Endothelial cell of umbilical vein (primary cell): ENCODE data around the gene ARL6IP4. TPM values are rescaled to one million over a fixed set of nuclear protein-coding genes. Genes with fewer than 3 reads are reported as not detected.

Experiments used
- BruUV-seq: library from RNA; stranded (reverse); fragments of 400-500 nt; replicated peaks from 2 replicates; lab custom pipeline; 2021; lab: Mats Ljungman, UMichigan
- CTCF ChIA-PET: fragments of 300-600, 350-600 bp; sonication (Branson Sonifier 250); formaldehyde crosslinking; loops from one replicate; lab custom pipeline; 2021; ENCODE audit warnings: antibody characterized with exemption, inconsistent platforms; lab: Charles Lee
- POLR2A ChIA-PET: fragments of 300-600, 350-600 bp; sonication (Branson Sonifier 250); formaldehyde crosslinking; loops from one replicate; lab custom pipeline; 2021; ENCODE audit warnings: antibody characterized with exemption, inconsistent platforms; lab: Charles Lee
- DNase-seq: peaks from one replicate; pipeline ENCODE4 v3.0.0-alpha.2; 2011; ENCODE audit warnings: low read depth, low spot score
- FAIRE-seq: peaks from 2 replicates; lab custom pipeline; 2011; peaks lifted over from hg19 to GRCh38; lab: Jason Lieb, UNC
- H2AFZ ChIP-seq: 2 replicates; pipeline ENCODE4 v1.6.0; 2012; ENCODE audit warnings: low read depth, low read length, control low read depth, inconsistent platforms
- H3K27ac ChIP-seq: 2 replicates; pipeline ENCODE4 v1.5.1; 2011; ENCODE audit warnings: low read depth, mild to moderate bottlenecking, control low read depth, low read length, moderate library complexity; ENCODE audit not compliant: insufficient read depth
- H3K27me3 ChIP-seq, 2 experiments: 2 replicates each; pipeline versions ENCODE4 v1.6.0 to v1.6.1; 2011; ENCODE audit warnings: low read length in 2 of 2, mixed read lengths in 1 of 2; ENCODE audit not compliant: control insufficient read depth in 2 of 2, insufficient read depth in 2 of 2
- H3K36me3 ChIP-seq, 2 experiments: 2 replicates in 1 of 2; 3 replicates in 1 of 2; pipeline ENCODE4 v1.5.1; 2011; ENCODE audit warnings: low read length in 2 of 2, mild to moderate bottlenecking in 1 of 2, moderate library complexity in 1 of 2; ENCODE audit not compliant: control insufficient read depth in 2 of 2, insufficient read depth in 2 of 2; ENCODE audit errors: extremely low read depth in 1 of 2
- H3K4me1 ChIP-seq: 3 replicates; pipeline ENCODE4 v1.5.1; 2011; ENCODE audit warnings: mild to moderate bottlenecking, low read length; ENCODE audit not compliant: control insufficient read depth, insufficient read depth; ENCODE audit errors: extremely low read depth
- H3K4me2 ChIP-seq: 2 replicates; pipeline ENCODE4 v1.6.1; 2011; ENCODE audit warnings: low read length, control low read depth, mixed read lengths; ENCODE audit not compliant: insufficient read depth
- H3K4me3 ChIP-seq, 3 experiments: fragments of 200-600 bp in 1 of 3; sonication (generic), shearing (Covaris generic) in 1 of 3; replicated peaks in 1 of 3; 2 replicates each; pipeline ENCODE4 v1.5.1; 2011 to 2016; ENCODE audit warnings: control low read depth in 3 of 3, low read length in 3 of 3, mild to moderate bottlenecking in 2 of 3, inconsistent platforms in 1 of 3, low read depth in 1 of 3, moderate library complexity in 1 of 3; ENCODE audit not compliant: insufficient read depth in 1 of 3
- H3K79me2 ChIP-seq: 2 replicates; pipeline ENCODE4 v1.6.0; 2012; ENCODE audit warnings: low read length, inconsistent platforms; ENCODE audit not compliant: control insufficient read depth, insufficient read depth
- H3K9ac ChIP-seq: replicated peaks from 2 replicates; pipeline ENCODE3; 2011; ENCODE audit warnings: low read length, control low read depth; ENCODE audit not compliant: insufficient read depth; ENCODE audit errors: extremely low read depth
- H3K9me1 ChIP-seq: replicated peaks from 3 replicates; pipeline ENCODE4 v1.6.0; 2011; ENCODE audit warnings: mild to moderate bottlenecking, low read length; ENCODE audit not compliant: control insufficient read depth, insufficient read depth; ENCODE audit errors: extremely low read depth
- H3K9me3 ChIP-seq: replicated peaks from 2 replicates; pipeline ENCODE4 v1.5.1; 2012; ENCODE audit warnings: low read length, inconsistent platforms; ENCODE audit not compliant: control insufficient read depth, insufficient read depth
- H4K20me1 ChIP-seq: replicated peaks from 2 replicates; pipeline ENCODE3; 2011; ENCODE audit warnings: mild to moderate bottlenecking, low read length; ENCODE audit not compliant: control insufficient read depth, insufficient read depth; ENCODE audit errors: extremely low read depth
- CTCF ChIP-seq, 2 donors: IDR thresholded peaks; 1 replicate in 1 of 2; 2 replicates in 1 of 2; pipeline ENCODE4 v1.5.1; 2011; ENCODE audit warnings: low read length in 2 of 2, mild to moderate bottlenecking in 2 of 2, moderate library complexity in 2 of 2, control low read depth in 1 of 2, inconsistent platforms in 1 of 2, low read depth in 1 of 2; ENCODE audit not compliant: insufficient read depth in 1 of 2; ENCODE audit errors: extremely low read depth in 1 of 2
- EZH2 ChIP-seq: IDR thresholded peaks from 2 replicates; pipeline ENCODE4 v1.6.1; 2012; ENCODE audit warnings: borderline replicate concordance, low read depth, mild to moderate bottlenecking, moderate library complexity, low read length, inconsistent platforms; ENCODE audit not compliant: severe bottlenecking
- FOS ChIP-seq: IDR thresholded peaks from 2 replicates; pipeline ENCODE4 v1.6.1; 2011; ENCODE audit warnings: mild to moderate bottlenecking, low read length, moderate library complexity, borderline replicate concordance; ENCODE audit not compliant: insufficient read depth
- GATA2 ChIP-seq: IDR thresholded peaks from 2 replicates; pipeline ENCODE4 v1.7.0; 2011; ENCODE audit warnings: low read depth, mild to moderate bottlenecking, moderate library complexity, mixed read lengths, low read length; ENCODE audit not compliant: insufficient read length, insufficient read depth
- JUN ChIP-seq: IDR thresholded peaks from 2 replicates; pipeline ENCODE4 v1.6.1; 2011; ENCODE audit warnings: borderline replicate concordance, low read depth; ENCODE audit not compliant: insufficient read length, insufficient read depth
- MAX ChIP-seq: IDR thresholded peaks from 2 replicates; pipeline ENCODE4 v1.6.1; 2011; ENCODE audit not compliant: insufficient read depth, insufficient read length
- MYC ChIP-seq: IDR thresholded peaks from one replicate; pipeline ENCODE4 v1.6.1; 2011; ENCODE audit warnings: mild to moderate bottlenecking, low read depth, low read length
- POLR2A ChIP-seq: IDR thresholded peaks from 2 replicates; pipeline ENCODE4 v1.6.1; 2012; ENCODE audit warnings: low read depth, mild to moderate bottlenecking, control low read depth, low read length
- POLR2AphosphoS5 ChIP-seq: IDR thresholded peaks from 2 replicates; pipeline ENCODE4 v1.6.1; 2012; ENCODE audit warnings: low read depth, mild to moderate bottlenecking, control low read depth, low read length, moderate library complexity; ENCODE audit not compliant: insufficient read depth
- dilution Hi-C: fragments of 300-500 bp; cut with MboI; formaldehyde crosslinking; loops from one replicate; pipeline ENCODE4 v1.15.0; 2019; ENCODE audit warnings: low sequenced_read_pairs; ENCODE audit not compliant: extremely low pct_ligation_motif_present
- intact Hi-C: fragments of 100-400 bp; cut with micrococcal nuclease; formaldehyde crosslinking; loops from one replicate; pipeline ENCODE4 v1.10.0; 2022
- polyA plus RNA-seq, 4 experiments: library from polyadenylated mRNA; depleted of rRNA in 3 of 4; stranded (reverse) in 3 of 4; unstranded in 1 of 4; fragments of >200 nt; gene quantifications; 2 replicates each; pipeline versions ENCODE4 v1.2.1 to v1.2.3, GENCODE V29; 2011 to 2012; ENCODE audit warnings: missing spikeins in 1 of 4
- total RNA-seq: library from RNA; stranded (reverse); gene quantifications from 2 replicates; pipeline ENCODE4 v1.2.3, GENCODE V29; 2021

ARL6IP4 gene
- total and polyA plus RNA-seq, 2 donors (not counting 3 experiments of a cell fraction or from before 2014, with no cell fraction given): 193 to 226 TPM

GRCh38 chr12:122985338-122986257 is 5.1 kb downstream of the ARL6IP4 start:
- DNase-seq: no peak
- dilution Hi-C loops: no loop called here
- Histone ChIP-seq H3K27me3 (no peaks in the 10 kb centered on the region), H3K27ac (no peak overlapping the region), H3K4me3 (no peak overlapping the region), H3K4me2 (no peak overlapping the region), H3K36me3 (peaks cover 0 to 10% of the 10 kb centered on the region in 2 experiments), H3K9ac (no peak overlapping the region), H3K79me2 (peaks cover 23% of the 10 kb centered on the region), H3K4me1 (peaks cover 27% of the 10 kb centered on the region), H3K9me1 (no peaks in the 10 kb centered on the region), H2AFZ (no peak overlapping the region), H4K20me1 (no peaks in the 10 kb centered on the region), H3K9me3 (no peaks in the 10 kb centered on the region)
- BruUV-seq: no TSS peak
- POLR2A ChIA-PET: no interaction called here
- intact Hi-C loops: no loop called here
- no peak for FAIRE-seq
- CTCF ChIA-PET: interaction anchor here (2.9 kb wide), 1 partner anchor 253 kb away, joined by 21 read pairs; no protein-coding TSS in a partner anchor
- no peak for TF ChIP-seq POLR2AphosphoS5
- TF ChIP-seq FOS: no peak
- TF ChIP-seq POLR2A: no peak
- no peak for TF ChIP-seq MYC
- TF ChIP-seq MAX: no peak
- TF ChIP-seq JUN: no peak
- TF ChIP-seq EZH2: no peak
- TF ChIP-seq GATA2: no peak
- no peak for TF ChIP-seq CTCF (IDR thresholded peaks at IDR 0.05; ENCODE audit: extremely low read depth in 1 of 2, insufficient read depth in 1 of 2, low read depth in 1 of 2, low read length in 2 of 2)
